Duodenal mucosa (tissue), 2 donors: ENCODE results near the gene TSC22D4.
A peak's percentile ranks its signal among the peaks of the same experiment; 100 is the strongest.

Experiments used
- H3K27ac ChIP-seq: one replicate; pipeline ENCODE4 v1.7.0; 2013; ENCODE audit warnings: low read depth, low read length
- H3K27me3 ChIP-seq, 2 donors: one replicate each; pipeline ENCODE4 v1.7.0; 2013; ENCODE audit warnings: low read length in 2 of 2, control low read depth in 1 of 2; ENCODE audit not compliant: insufficient read depth in 2 of 2, control insufficient read depth in 1 of 2
- H3K36me3 ChIP-seq, 2 donors: one replicate each; pipeline ENCODE4 v1.7.0; 2013; ENCODE audit warnings: low read length in 2 of 2, control low read depth in 1 of 2; ENCODE audit not compliant: insufficient read depth in 2 of 2, control insufficient read depth in 1 of 2
- H3K4me1 ChIP-seq, 2 donors: one replicate each; pipeline ENCODE4 v1.7.0; 2013; ENCODE audit warnings: low read length in 2 of 2, control low read depth in 1 of 2; ENCODE audit not compliant: insufficient read depth in 2 of 2, control insufficient read depth in 1 of 2
- H3K4me3 ChIP-seq, 2 donors: one replicate each; pipeline ENCODE4 v1.7.0; 2013; ENCODE audit warnings: low read length in 2 of 2, low read depth in 1 of 2
- H3K9ac ChIP-seq, 2 donors: one replicate each; pipeline ENCODE4 v1.7.0; 2013; ENCODE audit warnings: low read length in 2 of 2, low read depth in 1 of 2
- H3K9me3 ChIP-seq, 2 donors: one replicate each; pipeline ENCODE4 v1.7.0; 2013; ENCODE audit warnings: low read length in 2 of 2, control low read depth in 1 of 2; ENCODE audit not compliant: control insufficient read depth in 1 of 2

TSC22D4 gene

GRCh38 chr7:100475549-100475948 is 3.5 kb downstream of the TSC22D4 start:
- Histone ChIP-seq H3K9ac (no peak overlapping the region), H3K27ac (no peak overlapping the region), H3K4me3 (peak overlapping the region in 1 of 2 donors; percentile 15), H3K4me1 (peaks cover 30 to 32% of the 10 kb centered on the region in 2 donors), H3K36me3 (peaks cover 5 to 10% of the 10 kb centered on the region in 2 donors), H3K27me3 (no peaks in the 10 kb centered on the region), H3K9me3 (no peaks in the 10 kb centered on the region)

- Histone ChIP-seq H3K9ac (no peak overlapping the region), H3K27ac (no peak overlapping the region), H3K27me3 (no peaks in the 10 kb centered on the region), H3K9me3 (no peaks in the 10 kb centered on the region), H3K4me3 (no peak overlapping the region), H3K4me1 (peaks cover 26 to 32% of the 10 kb centered on the region in 2 donors), H3K36me3 (peaks cover 5 to 10% of the 10 kb centered on the region in 2 donors)
Observed at GRCh38 chr7:100472854-100473499, 6.0 kb downstream of the TSC22D4 start.

- no peak overlapping the region for H3K9ac ChIP-seq
- no peaks in the 10 kb centered on the region for H3K9me3 ChIP-seq
- H3K27ac ChIP-seq: no peak overlapping the region
- H3K4me3 ChIP-seq: no peak overlapping the region
- H3K36me3 ChIP-seq: peaks cover 5 to 13% of the 10 kb centered on the region in 2 donors
- H3K4me1 ChIP-seq: peaks cover 26 to 32% of the 10 kb centered on the region in 2 donors
- H3K27me3 ChIP-seq: no peaks in the 10 kb centered on the region
Observed at GRCh38 chr7:100472121-100472851, 6.7 kb downstream of the TSC22D4 start.

GRCh38 chr7:100471021-100471420 is 8.0 kb downstream of the TSC22D4 start:
- Histone ChIP-seq H3K9me3 (no peaks in the 10 kb centered on the region), H3K27me3 (no peaks in the 10 kb centered on the region), H3K36me3 (peaks cover 5 to 20% of the 10 kb centered on the region in 2 donors), H3K9ac (no peak overlapping the region), H3K4me3 (no peak overlapping the region), H3K4me1 (peaks cover 13 to 20% of the 10 kb centered on the region in 2 donors), H3K27ac (no peak overlapping the region)

GRCh38 chr7:100469227-100470044 is 9.6 kb downstream of the TSC22D4 start:
- peaks cover 5 to 19% of the 10 kb centered on the region in 2 donors for H3K36me3 ChIP-seq
- H3K4me1 ChIP-seq: peaks cover 6 to 12% of the 10 kb centered on the region in 2 donors
- no peak overlapping the region for H3K4me3 ChIP-seq
- H3K27me3 ChIP-seq: no peaks in the 10 kb centered on the region
- no peaks in the 10 kb centered on the region for H3K9me3 ChIP-seq
- no peak overlapping the region for H3K9ac ChIP-seq
- H3K27ac ChIP-seq: no peak overlapping the region

GRCh38 chr7:100467638-100468373 is 11.2 kb downstream of the TSC22D4 start:
- Histone ChIP-seq H3K36me3 (peaks cover 0 to 12% of the 10 kb centered on the region in 2 donors), H3K4me3 (no peak overlapping the region), H3K4me1 (peaks cover 2 to 8% of the 10 kb centered on the region in 2 donors), H3K9ac (no peak overlapping the region), H3K9me3 (no peaks in the 10 kb centered on the region), H3K27ac (no peak overlapping the region), H3K27me3 (no peaks in the 10 kb centered on the region)

GRCh38 chr7:100466653-100467605 is 12.1 kb downstream of the TSC22D4 start:
- no peak overlapping the region for H3K4me3 ChIP-seq

GRCh38 chr7:100465702-100466311 is 13.2 kb downstream of the TSC22D4 start:
- H3K27ac ChIP-seq: no peak overlapping the region
- no peak overlapping the region for H3K4me3 ChIP-seq
- peaks cover 0 to 9% of the 10 kb centered on the region in 2 donors for H3K36me3 ChIP-seq
- peaks cover 0 to 5% of the 10 kb centered on the region in 2 donors for H3K4me1 ChIP-seq
- H3K27me3 ChIP-seq: no peaks in the 10 kb centered on the region
- no peaks in the 10 kb centered on the region for H3K9me3 ChIP-seq
- no peak overlapping the region for H3K9ac ChIP-seq

More at GRCh38 chr7:100466653-100467605, 12.1 kb downstream of the TSC22D4 start:
- Histone ChIP-seq H3K9ac (no peak overlapping the region), H3K4me1 (peaks cover 0 to 5% of the 10 kb centered on the region in 2 donors), H3K27ac (no peak overlapping the region), H3K9me3 (no peaks in the 10 kb centered on the region), H3K27me3 (no peaks in the 10 kb centered on the region), H3K36me3 (peaks cover 0 to 9% of the 10 kb centered on the region in 2 donors)
